B cell (primary cell): Measurements from ENCODE around the gene PACSIN1.

Experiments used
- CTCF ChIP-seq: fragments of 200-600 bp; IDR thresholded peaks from one replicate; pipeline ENCODE4 v1.8.0; 2022; ENCODE audit warnings: antibody characterized with exemption, mild to moderate bottlenecking
- EZH2 ChIP-seq: IDR thresholded peaks from 2 replicates; pipeline ENCODE4 v1.6.1; 2012; ENCODE audit warnings: borderline replicate concordance, low read depth, mild to moderate bottlenecking, moderate library complexity, low read length; ENCODE audit not compliant: insufficient read depth, poor library complexity, severe bottlenecking

GRCh38 chr6:34556493-34556892 is 90.6 kb downstream of the PACSIN1 start:
- TF ChIP-seq CTCF: no peak
- no peak for TF ChIP-seq EZH2
